ENCODE results near the gene EHBP1.

Gene EHBP1

GRCh38 chr2:62705007-62705829, at the start of gene EHBP1:
Gene EHBP1 (plus strand): TSS chr2:62705713. CDS start chr2:62707192, 1,479 bp downstream.
- DNase-seq: peak; percentile 98

- no peak for DNase-seq
These were observed 47.7 kb upstream of the EHBP1 start for GRCh38 chr2:62657783-62658182.

GRCh38 chr2:62658891-62659290, 46.6 kb upstream of the EHBP1 start:
- DNase-seq: no peak

- no peak for DNase-seq
These were observed 45.4 kb upstream of the EHBP1 start for GRCh38 chr2:62660087-62660486.

- no peak for DNase-seq
These were observed 44.8 kb upstream of the EHBP1 start for GRCh38 chr2:62660582-62661262.

- no peak for DNase-seq
These were observed 44.3 kb upstream of the EHBP1 start for GRCh38 chr2:62661263-62661635.

- DNase-seq: no peak
These were observed 43.4 kb upstream of the EHBP1 start for GRCh38 chr2:62662131-62662530.

- DNase-seq: peak; percentile 4
These were observed 43.0 kb upstream of the EHBP1 start for GRCh38 chr2:62662554-62662953.

- DNase-seq: no peak
These were observed 42.1 kb upstream of the EHBP1 start for GRCh38 chr2:62663411-62663810.

GRCh38 chr2:62663920-62664795, 41.4 kb upstream of the EHBP1 start:
- DNase-seq: no peak

- no peak for DNase-seq
These were observed 40.1 kb upstream of the EHBP1 start for GRCh38 chr2:62665446-62665845.

- no peak for DNase-seq
These were observed 36.3 kb upstream of the EHBP1 start for GRCh38 chr2:62669180-62669579.

- no peak for DNase-seq
These were observed 32.9 kb upstream of the EHBP1 start for GRCh38 chr2:62672601-62673000.

- no peak for DNase-seq
These were observed 30.5 kb upstream of the EHBP1 start for GRCh38 chr2:62675062-62675461.

GRCh38 chr2:62685256-62685655, 20.3 kb upstream of the EHBP1 start:
- no peak for DNase-seq

GRCh38 chr2:62686012-62686685, 19.4 kb upstream of the EHBP1 start:
- DNase-seq: no peak

- DNase-seq: no peak
These were observed 17.9 kb upstream of the EHBP1 start for GRCh38 chr2:62687636-62688035.

GRCh38 chr2:62688771-62689170, 16.7 kb upstream of the EHBP1 start:
- no peak for DNase-seq

GRCh38 chr2:62691186-62691585, 14.3 kb upstream of the EHBP1 start:
- DNase-seq: no peak

- DNase-seq: no peak
These were observed 13.3 kb upstream of the EHBP1 start for GRCh38 chr2:62692225-62692624.

- no peak for DNase-seq
These were observed 6.9 kb upstream of the EHBP1 start for GRCh38 chr2:62698653-62699052.

GRCh38 chr2:62704654-62705006, 883 bp upstream of the EHBP1 start:
- DNase-seq: no peak
